A549 (cell line): Measurements from ENCODE around the gene TOP2A. TPM values are rescaled to one million over a fixed set of nuclear protein-coding genes. Genes with fewer than 3 reads are reported as not detected.

Source experiments
- ATAC-seq, 2 experiments: fragments of 200-7000 bp in 1 of 2; fragments of >200 bp in 1 of 2; cut with Nextera tagmentation in 1 of 2; cut with Tn5 transposase in 1 of 2; 3 replicates each; pipeline versions ENCODE4 v1.8.0 to v1.9.1; 2018 to 2020; ENCODE audit warnings: mild to moderate bottlenecking in 1 of 2, moderate library complexity in 1 of 2
- CTCF ChIA-PET: fragments of 300-600 bp; sonication (Branson Sonifier 250); formaldehyde crosslinking; extraction: SDS; loops from one replicate; lab custom pipeline; 2021; ENCODE audit warnings: antibody characterized with exemption, inconsistent platforms; lab: Yijun Ruan, JAX
- POLR2A ChIA-PET: fragments of 350-600 bp; formaldehyde crosslinking; extraction: SDS; loops from one replicate; lab custom pipeline; 2021; ENCODE audit warnings: antibody characterized with exemption, inconsistent platforms; lab: Yijun Ruan, JAX
- DNase-seq, 2 experiments: peaks; one replicate each; pipeline versions ENCODE4 v3.0.0 to v3.0.0-alpha.2; 2011 to 2016; ENCODE audit warnings: low read depth in 1 of 2, low spot score in 1 of 2
- FAIRE-seq: peaks from 2 replicates; lab custom pipeline; 2011; peaks lifted over from hg19 to GRCh38; lab: Jason Lieb, UNC
- H3K27ac ChIP-seq, 2 experiments: fragments of >200 bp; sonication (Bioruptor Twin); formaldehyde crosslinking; 3 replicates each; pipeline ENCODE4 v1.5.1; 2016 to 2017
- H3K4me1 ChIP-seq: fragments of >200 bp; sonication (Bioruptor Twin); formaldehyde crosslinking; 3 replicates; pipeline ENCODE4 v1.6.1; 2016
- H3K4me2 ChIP-seq: fragments of >200 bp; sonication (Bioruptor Twin); formaldehyde crosslinking; 3 replicates; pipeline ENCODE4 v1.6.1; 2016
- H3K4me3 ChIP-seq: fragments of >200 bp; sonication (Bioruptor Twin); formaldehyde crosslinking; 3 replicates; pipeline ENCODE4 v1.5.1; 2016
- H3K9me3 ChIP-seq: fragments of >200 bp; sonication (Bioruptor Twin); formaldehyde crosslinking; 3 replicates; pipeline ENCODE4 v1.6.1; 2016
- CEBPB ChIP-seq, 2 experiments: fragments of >200 bp in 1 of 2; sonication (Bioruptor Twin) in 1 of 2; formaldehyde crosslinking in 1 of 2; IDR thresholded peaks; 2 replicates each; pipeline ENCODE4 v1.6.1; 2012 to 2016
- EHF ChIP-seq: fragments of 250-450 bp; sonication (Bioruptor Pico); IDR thresholded peaks from 2 replicates; pipeline ENCODE4 v1.5.0; 2020; ENCODE audit warnings: mild to moderate bottlenecking
- EP300 ChIP-seq, 2 experiments: fragments of >200 bp; sonication (Bioruptor Twin); formaldehyde crosslinking; IDR thresholded peaks; 2 replicates in 1 of 2; 3 replicates in 1 of 2; pipeline ENCODE4 v1.6.1; 2016 to 2017
- ESRRA ChIP-seq: fragments of 150-350 bp; IDR thresholded peaks from 2 replicates; pipeline ENCODE4 v1.6.1; 2014; ENCODE audit warnings: mild to moderate bottlenecking, low read length, borderline replicate concordance
- FOSL2 ChIP-seq, 2 experiments: fragments of 450-650 bp in 1 of 2; fragments of >200 bp in 1 of 2; sonication (Bioruptor Twin) in 1 of 2; formaldehyde crosslinking; IDR thresholded peaks; 2 replicates each; pipeline versions ENCODE4 v1.5.0 to v1.6.1; 2016 to 2020; ENCODE audit warnings: mild to moderate bottlenecking in 1 of 2, moderate library complexity in 1 of 2
- GATA3 ChIP-seq: IDR thresholded peaks from 2 replicates; pipeline ENCODE4 v1.6.1; 2012; ENCODE audit warnings: borderline replicate concordance
- HEYL ChIP-seq: fragments of 250-450 bp; sonication (Bioruptor Pico); IDR thresholded peaks from 2 replicates; pipeline ENCODE4 v1.8.0; 2021; ENCODE audit warnings: mild to moderate bottlenecking, moderate library complexity
- HMGXB4 ChIP-seq: fragments of 250-450 bp; sonication (Bioruptor Pico); IDR thresholded peaks from 2 replicates; pipeline ENCODE4 v1.5.0; 2021; ENCODE audit warnings: mild to moderate bottlenecking, moderate library complexity, borderline replicate concordance
- JUN ChIP-seq, 2 experiments: fragments of >200 bp; sonication (Bioruptor Twin); formaldehyde crosslinking; IDR thresholded peaks; 2 replicates in 1 of 2; 3 replicates in 1 of 2; pipeline ENCODE4 v1.6.1; 2016 to 2017
- JUNB ChIP-seq: fragments of >200 bp; sonication (Bioruptor Twin); formaldehyde crosslinking; IDR thresholded peaks from 2 replicates; pipeline ENCODE4 v1.6.1; 2016
- KDM5A ChIP-seq: fragments of 200-600 bp; sonication (generic); IDR thresholded peaks from 2 replicates; pipeline ENCODE4 v1.6.1; 2016; ENCODE audit warnings: antibody characterized with exemption, mild to moderate bottlenecking
- MAFK ChIP-seq: fragments of 450-650 bp; IDR thresholded peaks from 2 replicates; pipeline ENCODE4 v1.6.1; 2014; ENCODE audit not compliant: partially characterized antibody
- MAX ChIP-seq: IDR thresholded peaks from 2 replicates; pipeline ENCODE4 v1.6.1; 2012
- NFE2L2 ChIP-seq: fragments of 150-350 bp; conservative IDR thresholded peaks from 2 replicates; pipeline ENCODE4 v1.6.1; 2014; ENCODE audit warnings: low read length
- NPAS2 ChIP-seq: fragments of 250-450 bp; sonication (Bioruptor Pico); IDR thresholded peaks from 2 replicates; pipeline ENCODE4 v1.8.0; 2022; ENCODE audit warnings: mild to moderate bottlenecking, moderate library complexity, borderline replicate concordance
- PHF8 ChIP-seq: fragments of 200-600 bp; sonication (generic); IDR thresholded peaks from 2 replicates; pipeline ENCODE4 v1.6.1; 2016; ENCODE audit warnings: low read depth, mild to moderate bottlenecking, antibody characterized with exemption, moderate library complexity, borderline replicate concordance
- POLR2A ChIP-seq: IDR thresholded peaks from 2 replicates; pipeline ENCODE4 v1.6.1; 2012; ENCODE audit warnings: mild to moderate bottlenecking, low read length
- RAD21 ChIP-seq, 2 experiments: fragments of >200 bp in 1 of 2; sonication (Bioruptor Twin) in 1 of 2; formaldehyde crosslinking in 1 of 2; IDR thresholded peaks in 1 of 2; conservative IDR thresholded peaks in 1 of 2; 2 replicates in 1 of 2; 3 replicates in 1 of 2; pipeline ENCODE4 v1.6.1; 2012 to 2018; ENCODE audit warnings: inconsistent platforms in 1 of 2
- RARB ChIP-seq: fragments of 250-450 bp; sonication (Bioruptor Pico); IDR thresholded peaks from 2 replicates; pipeline ENCODE4 v1.8.0; 2021; ENCODE audit warnings: mild to moderate bottlenecking, moderate library complexity
- RNF2 ChIP-seq: fragments of 200-600 bp; sonication (generic); IDR thresholded peaks from 2 replicates; pipeline ENCODE4 v1.6.1; 2016; ENCODE audit warnings: low read depth, mild to moderate bottlenecking, antibody characterized with exemption, moderate library complexity, borderline replicate concordance
- TFCP2L1 ChIP-seq: fragments of 250-450 bp; sonication (Bioruptor Pico); IDR thresholded peaks from 2 replicates; pipeline ENCODE4 v1.5.0; 2021; ENCODE audit warnings: mild to moderate bottlenecking
- TP53 ChIP-seq: fragments of 250-450 bp; sonication (Bioruptor Pico); IDR thresholded peaks from 2 replicates; pipeline ENCODE4 v1.5.0; 2021; ENCODE audit warnings: mild to moderate bottlenecking, moderate library complexity
- ZC3H11A ChIP-seq: fragments of 450-650 bp; IDR thresholded peaks from 2 replicates; pipeline ENCODE4 v1.6.1; 2014; ENCODE audit warnings: antibody characterized with exemption, mild to moderate bottlenecking
- WGBS: methylation state at CpG from one replicate; pipeline ENCODE4 v1.1.6; 2017; ENCODE audit errors: missing lambda C conversion rate; 5-methylcytosine and 5-hydroxymethylcytosine counted together
- polyA plus RNA-seq, 4 experiments: library from polyadenylated mRNA; depleted of rRNA in 3 of 4; stranded (reverse); fragments of >200 nt; fragmentation: RNase III in 1 of 4; extraction: RNeasy Plus Mini Kit Qiagen cat#74134 plus additional on column Dnase treatment in 1 of 4; gene quantifications; 2 replicates in 3 of 4; 3 replicates in 1 of 4; pipeline ENCODE4 v1.2.3, GENCODE V29; 2011 to 2017
- TF ChIP-seq, protein P1 (sequence below): fragments of 450-650 bp; IDR thresholded peaks from 2 replicates; pipeline ENCODE4 v1.6.1; 2014; ENCODE audit warnings: antibody characterized with exemption
- TF ChIP-seq, protein P2 (sequence below): IDR thresholded peaks from 2 replicates; pipeline ENCODE4 v1.6.1; 2012

TOP2A gene
- polyA plus RNA-seq, 2 of the 4 experiments (the other 2 are of a cell fraction), result 226 to 416 TPM

DNA sequence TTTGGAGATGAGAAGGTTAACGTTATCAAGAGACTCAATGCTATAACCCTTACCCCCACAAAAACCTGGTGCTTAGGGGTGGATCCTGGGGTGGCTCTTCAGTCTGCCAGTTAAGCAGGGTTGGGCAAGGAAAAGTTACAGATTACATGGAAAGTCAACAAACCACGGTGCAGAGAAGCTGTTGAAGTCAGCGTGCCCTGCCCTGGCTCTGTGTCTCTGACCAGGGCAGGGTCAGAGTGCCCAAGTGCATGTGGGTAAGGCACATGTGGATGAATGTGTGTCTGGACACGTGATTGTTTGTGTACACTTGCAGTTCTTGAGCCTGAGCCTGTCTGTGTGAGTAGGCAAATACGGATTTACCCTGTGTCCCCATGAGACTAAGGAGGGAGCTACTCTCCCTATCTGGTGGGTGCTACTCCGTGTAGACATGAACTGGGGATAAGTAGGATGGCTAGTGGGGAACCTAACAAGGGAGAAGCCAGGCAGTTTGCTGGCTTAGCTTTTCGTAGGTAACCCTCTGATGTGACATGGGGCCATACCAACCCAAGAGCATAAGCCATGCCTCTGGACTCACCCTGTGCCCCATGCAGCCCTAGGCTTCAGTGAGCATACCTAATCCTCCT is 31.1 kb upstream of the TOP2A start:
- ATAC-seq (peak; percentile 52 to 62), DNase-seq (peak in 1 of 2 experiments; percentile 93), FAIRE-seq (peak; percentile 100)
- Histone ChIP-seq H3K9me3 (no peaks in the 10 kb centered on the region), H3K4me1 (peaks cover 68% of the 10 kb centered on the region), H3K4me2 (peak overlapping the region; percentile 91), H3K27ac (peak overlapping the region; percentile 98), H3K4me3 (peak overlapping the region; percentile 78)
- ChIA-PET CTCF (interaction anchor here (0.9 to 37.5 kb wide), 22 partner anchors 8 to 335 kb away, joined by 3 to 822 read pairs (median 6); partner anchors contain the start of genes GJD3, IGFBP4, TNS4 and TOP2A), POLR2A (interaction anchor here (0.6 to 2.0 kb wide), 9 partner anchors 9 to 111 kb away, joined by 3 to 8 read pairs (median 4); partner anchors contain the start of gene TOP2A)
- TF ChIP-seq MAFK (peak; percentile 54), RARB (CRISPR knock-in tag) (peak; percentile 40), FOSL2 (IDR thresholded peaks at IDR 0.05) (no peak), FOSL2 (CRISPR knock-in tag; IDR thresholded peaks at IDR 0.05) (peak; percentile 20; the same call in 1 of the 2 replicates), RAD21 (conservative IDR thresholded peaks at IDR 0.05 in 1 of 2, IDR thresholded peaks at IDR 0.05 in 1 of 2) (0 out of 5 replicates have a peak, but pooled peaks have one; percentile 9 to 12), EP300 (IDR thresholded peaks at IDR 0.05) (no peak), JUN (IDR thresholded peaks at IDR 0.05) (peak in 1 of 2 experiments; percentile 63; a peak in 2 of 5 replicates), MAX (peak; percentile 99), PHF8 (no peak), CEBPB (IDR thresholded peaks at IDR 0.05) (peak in 1 of 2 experiments; percentile 72; a peak in 1 of 4 replicates), NPAS2 (CRISPR knock-in tag) (peak; percentile 91), RNF2 (no peak), GATA3 (peak; percentile 67)
- TF ChIP-seq, protein P1, sequence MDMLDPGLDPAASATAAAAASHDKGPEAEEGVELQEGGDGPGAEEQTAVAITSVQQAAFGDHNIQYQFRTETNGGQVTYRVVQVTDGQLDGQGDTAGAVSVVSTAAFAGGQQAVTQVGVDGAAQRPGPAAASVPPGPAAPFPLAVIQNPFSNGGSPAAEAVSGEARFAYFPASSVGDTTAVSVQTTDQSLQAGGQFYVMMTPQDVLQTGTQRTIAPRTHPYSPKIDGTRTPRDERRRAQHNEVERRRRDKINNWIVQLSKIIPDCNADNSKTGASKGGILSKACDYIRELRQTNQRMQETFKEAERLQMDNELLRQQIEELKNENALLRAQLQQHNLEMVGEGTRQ, result peak; percentile 90
- WGBS, result 2% methylated on average over 7 of the region's 7 CpGs

DNA sequence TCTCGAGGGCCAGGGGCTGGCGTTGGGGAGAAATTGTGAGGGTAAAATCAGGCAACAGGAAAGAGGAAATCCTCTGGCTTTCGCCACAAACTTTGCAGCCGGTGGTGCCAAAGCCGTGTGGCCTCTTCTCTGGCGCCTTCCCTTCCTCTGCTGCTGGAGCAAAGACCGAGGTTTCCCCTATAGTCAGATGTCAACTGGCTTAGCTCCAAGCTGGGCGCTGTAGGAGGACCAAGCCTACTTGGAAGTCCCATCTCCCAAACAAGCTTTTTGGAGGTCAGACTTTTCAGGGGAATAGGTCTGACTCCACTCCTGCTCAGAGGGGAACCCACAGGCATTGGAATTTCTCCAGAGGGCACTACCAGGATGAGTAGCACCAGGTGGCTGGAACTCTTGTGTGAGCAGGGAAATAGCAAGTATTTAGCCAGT is 30.5 kb upstream of the TOP2A start:
- no peak for FAIRE-seq
- H3K9me3 ChIP-seq, result no peaks in the 10 kb centered on the region
- no peak for TF ChIP-seq TP53 (CRISPR knock-in tag)
- no peak for TF ChIP-seq NFE2L2
- TF ChIP-seq KDM5A, result no peak
- no peak for TF ChIP-seq ZC3H11A
- no peak for TF ChIP-seq EHF (CRISPR knock-in tag)
- TF ChIP-seq, protein P2, sequence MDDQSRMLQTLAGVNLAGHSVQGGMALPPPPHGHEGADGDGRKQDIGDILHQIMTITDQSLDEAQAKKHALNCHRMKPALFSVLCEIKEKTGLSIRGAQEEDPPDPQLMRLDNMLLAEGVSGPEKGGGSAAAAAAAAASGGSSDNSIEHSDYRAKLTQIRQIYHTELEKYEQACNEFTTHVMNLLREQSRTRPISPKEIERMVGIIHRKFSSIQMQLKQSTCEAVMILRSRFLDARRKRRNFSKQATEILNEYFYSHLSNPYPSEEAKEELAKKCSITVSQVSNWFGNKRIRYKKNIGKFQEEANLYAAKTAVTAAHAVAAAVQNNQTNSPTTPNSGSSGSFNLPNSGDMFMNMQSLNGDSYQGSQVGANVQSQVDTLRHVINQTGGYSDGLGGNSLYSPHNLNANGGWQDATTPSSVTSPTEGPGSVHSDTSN, result no peak
- TF ChIP-seq HMGXB4, result no peak
- no peak for TF ChIP-seq JUNB
- no peak for TF ChIP-seq POLR2A
- TF ChIP-seq HEYL, result no peak
- no peak for TF ChIP-seq ESRRA
- TF ChIP-seq TFCP2L1 (CRISPR knock-in tag), result no peak
- no peak for TF ChIP-seq MAX
- TF ChIP-seq GATA3, result no peak
- POLR2A ChIA-PET, result interaction anchor here (0.8 to 1.9 kb wide), 7 partner anchors 10 to 1240 kb away, joined by 3 to 7 read pairs (median 3); partner anchors contain the start of gene EIF1
- H3K27ac ChIP-seq, result peak overlapping the region; percentile 98
- no peak for DNase-seq
- ATAC-seq, result peak; percentile 1 to 2; a peak in 5 of 6 replicates
- WGBS, result 6% methylated on average over 8 of the region's 8 CpGs
- H3K4me3 ChIP-seq, result peak overlapping the region; percentile 78
- peaks cover 63% of the 10 kb centered on the region for H3K4me1 ChIP-seq
- peak overlapping the region; percentile 91 for H3K4me2 ChIP-seq
- CTCF ChIA-PET, result interaction anchor here (0.7 to 37.5 kb wide), 19 partner anchors 7 to 158 kb away, joined by 3 to 822 read pairs (median 5); partner anchors contain the start of genes IGFBP4 and TNS4
